ENCODE results near the gene AATK. TPM values are rescaled to one million over a fixed set of nuclear protein-coding genes. Genes with fewer than 3 reads are reported as not detected.

Gene AATK
- total RNA-seq, 1 experiment from 2014 or later = 24.2 TPM

- Histone ChIP-seq H3K9me3 (replicated peaks) (no peaks in the 10 kb centered on the region), H3K27ac (no peak overlapping the region), H3K36me3 (peaks cover 52% of the 10 kb centered on the region), H3K4me1 (no peaks in the 10 kb centered on the region; the same call in 1 of the 2 replicates), H3K4me3 (no peak overlapping the region), H3K27me3 (no peaks in the 10 kb centered on the region)
- DNase-seq = no peak
These were observed 33.4 kb upstream of the AATK start for GRCh38 chr17:81199482-81199830.

GRCh38 chr17:81198826-81199481, 32.9 kb upstream of the AATK start:
- Histone ChIP-seq H3K9me3 (replicated peaks) (no peaks in the 10 kb centered on the region), H3K27me3 (no peaks in the 10 kb centered on the region), H3K4me1 (no peaks in the 10 kb centered on the region; the same call in 1 of the 2 replicates), H3K4me3 (no peak overlapping the region), H3K27ac (no peak overlapping the region), H3K36me3 (peaks cover 54% of the 10 kb centered on the region)
- no peak for DNase-seq

GRCh38 chr17:81197831-81198490, 31.9 kb upstream of the AATK start:
- Histone ChIP-seq H3K27ac (no peak overlapping the region), H3K36me3 (peaks cover 44% of the 10 kb centered on the region), H3K4me3 (no peak overlapping the region), H3K27me3 (no peaks in the 10 kb centered on the region), H3K9me3 (replicated peaks) (no peaks in the 10 kb centered on the region), H3K4me1 (no peaks in the 10 kb centered on the region; the same call in 1 of the 2 replicates)
- DNase-seq = no peak

GRCh38 chr17:81197409-81197795, 31.4 kb upstream of the AATK start:
- Histone ChIP-seq H3K27ac (no peak overlapping the region), H3K36me3 (peaks cover 41% of the 10 kb centered on the region), H3K4me1 (no peaks in the 10 kb centered on the region; the same call in 1 of the 2 replicates), H3K27me3 (no peaks in the 10 kb centered on the region), H3K4me3 (no peak overlapping the region), H3K9me3 (replicated peaks) (no peaks in the 10 kb centered on the region)
- no peak for DNase-seq

GRCh38 chr17:81196505-81197408, 30.7 kb upstream of the AATK start:
- Histone ChIP-seq H3K4me1 (no peaks in the 10 kb centered on the region; the same call in 1 of the 2 replicates), H3K4me3 (no peak overlapping the region), H3K27me3 (no peaks in the 10 kb centered on the region), H3K36me3 (peaks cover 40% of the 10 kb centered on the region), H3K27ac (no peak overlapping the region), H3K9me3 (replicated peaks) (no peaks in the 10 kb centered on the region)
- DNase-seq = no peak

- Histone ChIP-seq H3K4me1 (no peaks in the 10 kb centered on the region; the same call in 1 of the 2 replicates), H3K27ac (no peak overlapping the region), H3K36me3 (peaks cover 38% of the 10 kb centered on the region), H3K27me3 (no peaks in the 10 kb centered on the region), H3K9me3 (replicated peaks) (no peaks in the 10 kb centered on the region), H3K4me3 (no peak overlapping the region)
- DNase-seq = no peak
These were observed 30.0 kb upstream of the AATK start for GRCh38 chr17:81195941-81196495.

- Histone ChIP-seq H3K27me3 (no peaks in the 10 kb centered on the region), H3K36me3 (peaks cover 38% of the 10 kb centered on the region), H3K27ac (no peak overlapping the region), H3K4me3 (no peak overlapping the region), H3K9me3 (replicated peaks) (no peaks in the 10 kb centered on the region), H3K4me1 (no peaks in the 10 kb centered on the region; the same call in 1 of the 2 replicates)
- no peak for DNase-seq
These were observed 29.2 kb upstream of the AATK start for GRCh38 chr17:81194941-81195901.

GRCh38 chr17:81194225-81194760, 28.3 kb upstream of the AATK start:
- no peaks in the 10 kb centered on the region; the same call in 1 of the 2 replicates for H3K4me1 ChIP-seq
- no peak overlapping the region for H3K4me3 ChIP-seq
- H3K27me3 ChIP-seq = no peaks in the 10 kb centered on the region
- no peak for DNase-seq
- peaks cover 32% of the 10 kb centered on the region for H3K36me3 ChIP-seq
- H3K9me3 ChIP-seq (replicated peaks) = no peaks in the 10 kb centered on the region
- H3K27ac ChIP-seq = no peak overlapping the region

GRCh38 chr17:81193470-81194224, 27.6 kb upstream of the AATK start:
- Histone ChIP-seq H3K36me3 (peaks cover 28% of the 10 kb centered on the region), H3K9me3 (replicated peaks) (no peaks in the 10 kb centered on the region), H3K27me3 (no peaks in the 10 kb centered on the region), H3K27ac (no peak overlapping the region), H3K4me1 (no peaks in the 10 kb centered on the region; the same call in 1 of the 2 replicates), H3K4me3 (no peak overlapping the region)
- no peak for DNase-seq

GRCh38 chr17:81193051-81193410, 27.0 kb upstream of the AATK start:
- H3K4me3 ChIP-seq = no peak overlapping the region

GRCh38 chr17:81192386-81193050, 26.5 kb upstream of the AATK start:
- Histone ChIP-seq H3K4me1 (no peaks in the 10 kb centered on the region), H3K36me3 (peaks cover 25% of the 10 kb centered on the region), H3K9me3 (replicated peaks) (no peaks in the 10 kb centered on the region), H3K4me3 (no peak overlapping the region), H3K27ac (no peak overlapping the region), H3K27me3 (no peaks in the 10 kb centered on the region)
- DNase-seq = no peak

More at GRCh38 chr17:81193051-81193410, 27.0 kb upstream of the AATK start:
- DNase-seq = no peak
- H3K4me1 ChIP-seq = no peaks in the 10 kb centered on the region; the same call in 1 of the 2 replicates
- H3K36me3 ChIP-seq = peaks cover 28% of the 10 kb centered on the region
- no peaks in the 10 kb centered on the region for H3K9me3 ChIP-seq (replicated peaks)
- no peak overlapping the region for H3K27ac ChIP-seq
- H3K27me3 ChIP-seq = no peaks in the 10 kb centered on the region

GRCh38 chr17:81191646-81192045, 25.6 kb upstream of the AATK start:
- no peaks in the 10 kb centered on the region for H3K9me3 ChIP-seq (replicated peaks)
- H3K36me3 ChIP-seq = peaks cover 23% of the 10 kb centered on the region; the same call in 1 of the 2 replicates
- no peaks in the 10 kb centered on the region for H3K4me1 ChIP-seq
- H3K27me3 ChIP-seq = no peaks in the 10 kb centered on the region
- no peak overlapping the region for H3K27ac ChIP-seq
- no peak overlapping the region for H3K4me3 ChIP-seq
- DNase-seq = no peak
